K562 (cell line): Measurements from ENCODE around the gene SOS2. TPM values are rescaled to one million over a fixed set of nuclear protein-coding genes. Genes with fewer than 3 reads are reported as not detected.

Experiments used
- CEBPB ChIP-seq: fragments of 450-650 bp; IDR thresholded peaks from 2 replicates; pipeline ENCODE4 v1.6.1; 2016; ENCODE audit warnings: missing genetic modification characterization, missing compliant biosample characterization
- EP400 ChIP-seq: fragments of 450-650 bp; IDR thresholded peaks from 2 replicates; pipeline ENCODE4 v1.6.1; 2017; ENCODE audit warnings: antibody characterized with exemption, mild to moderate bottlenecking, moderate library complexity
- EWSR1 ChIP-seq: fragments of 450-650 bp; IDR thresholded peaks from 2 replicates; pipeline ENCODE4 v1.6.1; 2018; ENCODE audit warnings: borderline replicate concordance, mild to moderate bottlenecking, low read depth, moderate library complexity; ENCODE audit not compliant: partially characterized antibody
- KDM1A ChIP-seq, 2 experiments: fragments of 450-650 bp; IDR thresholded peaks; 2 replicates each; pipeline ENCODE4 v1.6.1; 2016; ENCODE audit warnings: mild to moderate bottlenecking in 2 of 2
- RBFOX2 ChIP-seq: fragments of 200-400 bp; formaldehyde crosslinking; IDR thresholded peaks from 2 replicates; pipeline ENCODE4 v1.6.1; 2017; ENCODE audit warnings: low read depth, mild to moderate bottlenecking, low read length, moderate library complexity
- UBTF ChIP-seq, 2 experiments: IDR thresholded peaks; 2 replicates each; pipeline ENCODE4 v1.6.1; 2012; ENCODE audit warnings: improper control_type of control experiment in 2 of 2, low read depth in 2 of 2, low read length in 2 of 2, borderline replicate concordance in 1 of 2
- polyA plus RNA-seq, 8 experiments: library from polyadenylated mRNA; depleted of rRNA in 4 of 8; stranded (reverse) in 5 of 8; unstranded in 3 of 8; fragments of >200 nt; fragmentation: Nextera tagmentation in 2 of 8; fragmentation: Illumina TruSeq in 1 of 8; extraction: Ambion mirVana in 2 of 8; extraction: Trizol in 1 of 8; gene quantifications; 2 replicates each; pipeline versions ENCODE4 v1.2.1 to v1.2.3, GENCODE V29; 2011 to 2014; ENCODE audit warnings: inconsistent platforms in 1 of 8, missing spikeins in 1 of 8
- total RNA-seq, 7 experiments: library from RNA; depleted of rRNA in 6 of 7; stranded (reverse); fragments of >200 nt in 6 of 7; fragmentation: Illumina TruSeq in 2 of 7; extraction: Trizol in 2 of 7; gene quantifications; 2 replicates each; pipeline versions ENCODE4 v1.2.1 to v1.2.3, GENCODE V29; 2011 to 2021; ENCODE audit warnings: low replicate concordance in 1 of 7
- TF ChIP-seq, protein P1 (sequence below), 2 experiments: fragments of 450-650 bp in 1 of 2; sonication (generic) in 1 of 2; formaldehyde crosslinking in 1 of 2; IDR thresholded peaks in 1 of 2; conservative IDR thresholded peaks in 1 of 2; 2 replicates each; pipeline versions ENCODE4 v1.6.1 to v1.8.1; 2016 to 2023; ENCODE audit warnings: mild to moderate bottlenecking in 2 of 2, moderate library complexity in 2 of 2, inconsistent platforms in 1 of 2, missing genetic modification reagents in 1 of 2
- TF ChIP-seq, protein P2 (sequence below), 3 experiments: fragments of 200-800 bp in 1 of 3; fragments of 250-450 bp in 1 of 3; fragments of 450-650 bp in 1 of 3; sonication (Bioruptor Pico) in 1 of 3; sonication (Bioruptor generic) in 1 of 3; formaldehyde crosslinking in 1 of 3; IDR thresholded peaks; 2 replicates each; pipeline versions ENCODE4 v1.6.1 to v1.8.0; 2016 to 2022; ENCODE audit warnings: mild to moderate bottlenecking in 2 of 3, missing genetic modification characterization in 2 of 3, missing compliant biosample characterization in 1 of 3, moderate library complexity in 1 of 3
- TF ChIP-seq, protein P3 (sequence below): fragments of 250-450 bp; sonication (Bioruptor Pico); IDR thresholded peaks from 2 replicates; pipeline ENCODE4 v1.5.0; 2021; ENCODE audit warnings: mild to moderate bottlenecking, borderline replicate concordance

Gene SOS2
- total and polyA plus RNA-seq, 9 of the 15 experiments (the other 6 are each of a cell fraction or from before 2014, with no cell fraction given): 2.2 to 13.1 (median 10.5) TPM

- TF ChIP-seq, protein P1, sequence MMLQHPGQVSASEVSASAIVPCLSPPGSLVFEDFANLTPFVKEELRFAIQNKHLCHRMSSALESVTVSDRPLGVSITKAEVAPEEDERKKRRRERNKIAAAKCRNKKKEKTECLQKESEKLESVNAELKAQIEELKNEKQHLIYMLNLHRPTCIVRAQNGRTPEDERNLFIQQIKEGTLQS (IDR thresholded peaks at IDR 0.05): peak; percentile 41; the same call in 1 of the 2 replicates
- TF ChIP-seq, protein P1 (CRISPR knock-in tag; conservative IDR thresholded peaks at IDR 0.05): no peak
- TF ChIP-seq EWSR1 (no peak), KDM1A (IDR thresholded peaks at IDR 0.05) (no peak), UBTF (IDR thresholded peaks at IDR 0.05; ENCODE audit: borderline replicate concordance in 1 of 2, low read depth in 2 of 2, low read length in 2 of 2) (peak; percentile 6 to 29; a peak in 2 of 4 replicates), RBFOX2 (peak; percentile 69; the same call in 1 of the 2 replicates), CEBPB (tag) (peak; percentile 31; the same call in 1 of the 2 replicates), EP400 (peak; percentile 23; the same call in 1 of the 2 replicates)
- TF ChIP-seq, protein P2, sequence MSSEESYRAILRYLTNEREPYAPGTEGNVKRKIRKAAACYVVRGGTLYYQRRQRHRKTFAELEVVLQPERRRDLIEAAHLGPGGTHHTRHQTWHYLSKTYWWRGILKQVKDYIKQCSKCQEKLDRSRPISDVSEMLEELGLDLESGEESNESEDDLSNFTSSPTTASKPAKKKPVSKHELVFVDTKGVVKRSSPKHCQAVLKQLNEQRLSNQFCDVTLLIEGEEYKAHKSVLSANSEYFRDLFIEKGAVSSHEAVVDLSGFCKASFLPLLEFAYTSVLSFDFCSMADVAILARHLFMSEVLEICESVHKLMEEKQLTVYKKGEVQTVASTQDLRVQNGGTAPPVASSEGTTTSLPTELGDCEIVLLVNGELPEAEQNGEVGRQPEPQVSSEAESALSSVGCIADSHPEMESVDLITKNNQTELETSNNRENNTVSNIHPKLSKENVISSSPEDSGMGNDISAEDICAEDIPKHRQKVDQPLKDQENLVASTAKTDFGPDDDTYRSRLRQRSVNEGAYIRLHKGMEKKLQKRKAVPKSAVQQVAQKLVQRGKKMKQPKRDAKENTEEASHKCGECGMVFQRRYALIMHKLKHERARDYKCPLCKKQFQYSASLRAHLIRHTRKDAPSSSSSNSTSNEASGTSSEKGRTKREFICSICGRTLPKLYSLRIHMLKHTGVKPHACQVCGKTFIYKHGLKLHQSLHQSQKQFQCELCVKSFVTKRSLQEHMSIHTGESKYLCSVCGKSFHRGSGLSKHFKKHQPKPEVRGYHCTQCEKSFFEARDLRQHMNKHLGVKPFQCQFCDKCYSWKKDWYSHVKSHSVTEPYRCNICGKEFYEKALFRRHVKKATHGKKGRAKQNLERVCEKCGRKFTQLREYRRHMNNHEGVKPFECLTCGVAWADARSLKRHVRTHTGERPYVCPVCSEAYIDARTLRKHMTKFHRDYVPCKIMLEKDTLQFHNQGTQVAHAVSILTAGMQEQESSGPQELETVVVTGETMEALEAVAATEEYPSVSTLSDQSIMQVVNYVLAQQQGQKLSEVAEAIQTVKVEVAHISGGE (CRISPR knock-in tag; IDR thresholded peaks at IDR 0.05): peak in 1 of 3 experiments; percentile 13; a peak in 1 of 6 replicates
- TF ChIP-seq, protein P3, sequence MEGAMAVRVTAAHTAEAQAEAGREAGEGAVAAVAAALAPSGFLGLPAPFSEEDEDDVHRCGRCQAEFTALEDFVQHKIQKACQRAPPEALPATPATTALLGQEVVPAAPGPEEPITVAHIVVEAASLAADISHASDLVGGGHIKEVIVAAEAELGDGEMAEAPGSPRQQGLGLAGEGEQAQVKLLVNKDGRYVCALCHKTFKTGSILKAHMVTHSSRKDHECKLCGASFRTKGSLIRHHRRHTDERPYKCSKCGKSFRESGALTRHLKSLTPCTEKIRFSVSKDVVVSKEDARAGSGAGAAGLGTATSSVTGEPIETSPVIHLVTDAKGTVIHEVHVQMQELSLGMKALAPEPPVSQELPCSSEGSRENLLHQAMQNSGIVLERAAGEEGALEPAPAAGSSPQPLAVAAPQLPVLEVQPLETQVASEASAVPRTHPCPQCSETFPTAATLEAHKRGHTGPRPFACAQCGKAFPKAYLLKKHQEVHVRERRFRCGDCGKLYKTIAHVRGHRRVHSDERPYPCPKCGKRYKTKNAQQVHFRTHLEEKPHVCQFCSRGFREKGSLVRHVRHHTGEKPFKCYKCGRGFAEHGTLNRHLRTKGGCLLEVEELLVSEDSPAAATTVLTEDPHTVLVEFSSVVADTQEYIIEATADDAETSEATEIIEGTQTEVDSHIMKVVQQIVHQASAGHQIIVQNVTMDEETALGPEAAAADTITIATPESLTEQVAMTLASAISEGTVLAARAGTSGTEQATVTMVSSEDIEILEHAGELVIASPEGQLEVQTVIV (CRISPR knock-in tag): no peak
These were observed 490 bp downstream of the SOS2 start (continued) for GRCh38 chr14:50230701-50231474.
